Epithelial cell of prostate (primary cell): ENCODE data around the gene ZKSCAN1.
"Not testable (repeated sequence)": the region's sequence is repeated elsewhere in the genome, so short reads cannot be mapped to it uniquely, and the experiment has no call there.

Source experiments
- DNase-seq: peaks from one replicate; pipeline ENCODE4 v3.0.0-alpha.2; 2011; ENCODE audit warnings: low read depth, low spot score
- H3K27ac ChIP-seq: fragments of 450-650 bp; 2 replicates; pipeline ENCODE4 v1.5.1; 2017; ENCODE audit warnings: mild to moderate bottlenecking

Gene ZKSCAN1

DNA sequence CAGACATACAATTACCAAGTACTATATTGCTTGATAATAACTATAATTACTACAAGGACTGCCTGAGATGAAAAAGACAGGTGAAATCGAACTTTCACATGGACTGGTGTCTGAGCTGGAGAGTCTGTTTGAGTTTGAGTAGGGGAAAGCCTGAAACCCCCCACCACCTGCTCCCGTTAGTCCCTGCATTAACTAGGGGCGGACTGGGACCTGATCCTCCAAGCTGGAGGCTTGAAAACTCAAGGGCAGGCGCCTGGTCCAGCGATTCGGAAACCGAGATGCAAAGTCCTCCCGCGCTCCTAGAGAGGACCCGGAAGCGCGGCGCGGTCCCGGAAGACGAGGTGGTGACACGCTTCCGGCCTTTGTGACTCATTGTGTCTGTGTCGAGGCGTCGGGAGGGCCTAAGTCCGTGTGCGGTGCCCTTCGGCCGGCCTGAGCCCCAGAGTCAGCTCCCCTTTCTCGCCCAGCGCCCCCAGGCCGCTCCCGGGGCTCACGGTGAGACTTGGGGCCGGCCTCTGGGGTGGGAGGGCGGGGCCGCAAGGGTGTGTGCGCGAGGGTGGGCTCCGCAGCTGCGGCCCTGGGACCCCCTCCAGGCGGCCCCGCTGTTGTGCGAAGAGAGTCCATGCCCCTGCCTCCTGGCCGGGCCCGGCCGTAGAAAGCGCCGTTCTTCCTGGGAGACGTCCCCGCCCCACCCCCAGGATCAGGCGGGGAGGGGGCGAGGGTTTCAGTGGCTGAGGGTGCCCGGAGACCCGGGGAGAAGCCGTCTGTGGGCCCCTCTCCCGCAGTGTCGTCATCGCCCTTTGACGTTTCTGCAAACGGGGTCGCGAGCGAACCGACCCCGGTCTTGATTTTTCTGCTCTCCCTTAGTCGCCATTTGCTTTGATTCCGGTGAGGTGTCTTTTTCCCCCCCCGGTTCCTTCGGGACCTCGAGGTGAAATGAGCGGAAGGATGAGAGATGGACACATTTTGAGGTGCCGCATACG is at the start of gene ZKSCAN1:
Gene ZKSCAN1 (plus strand): TSS at position 365 of the 983 bp plus-strand sequence. CDS start 7,911 bp downstream, outside the sequence.
- H3K27ac ChIP-seq = peak within 1 kb of the TSS; percentile 75
- peak; percentile 78 for DNase-seq

DNA sequence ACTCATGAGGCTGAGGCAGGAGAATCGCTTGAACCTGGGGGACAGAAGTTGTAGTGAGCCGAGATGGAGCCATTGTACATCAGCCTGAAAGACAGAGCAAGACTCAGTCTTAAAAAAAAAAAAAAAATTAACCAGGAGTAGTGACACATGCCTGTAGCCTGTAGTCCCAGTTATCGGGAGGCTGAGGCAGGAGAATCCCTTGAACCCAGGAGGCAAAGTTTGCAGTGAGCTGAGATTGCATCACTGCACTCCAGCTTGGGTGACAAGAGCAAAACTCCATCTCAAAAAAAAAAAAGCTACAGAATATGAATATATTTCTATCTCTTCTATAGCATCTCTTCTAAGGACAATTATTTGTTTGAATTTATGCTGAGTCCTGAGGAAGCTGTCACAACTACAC is 46.1 kb upstream of the ZKSCAN1 start:
- no peak overlapping the region for H3K27ac ChIP-seq
- DNase-seq = no peak

- DNase-seq, H3K27ac ChIP-seq: not testable (repeated sequence)
These were observed 45.6 kb upstream of the ZKSCAN1 start for GRCh38 chr7:99969813-99970212.

- no peak overlapping the region for H3K27ac ChIP-seq
- no peak for DNase-seq
These were observed 44.2 kb upstream of the ZKSCAN1 start for GRCh38 chr7:99971242-99971641.

DNA sequence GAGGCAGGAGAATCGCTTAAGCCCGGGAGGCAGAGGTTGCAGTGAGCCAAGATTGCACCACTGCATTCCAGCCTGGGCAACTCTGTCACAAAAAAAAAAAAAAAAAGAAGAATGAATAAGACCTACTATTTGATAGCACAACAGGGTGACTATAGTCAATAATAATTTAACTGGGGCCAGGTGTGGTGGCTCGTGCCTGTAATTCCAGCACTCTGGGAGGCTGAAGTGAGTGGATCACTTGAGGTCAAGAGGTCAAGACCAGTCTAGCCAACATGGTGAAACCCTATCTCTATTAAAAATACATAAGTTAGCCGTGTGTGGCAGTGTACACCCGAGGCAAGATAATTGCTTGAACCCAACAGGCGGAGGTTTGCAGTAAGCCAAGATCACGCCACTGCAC is 41.6 kb upstream of the ZKSCAN1 start:
- DNase-seq = not testable (repeated sequence)
- peak overlapping the region; percentile 24 for H3K27ac ChIP-seq

GRCh38 chr7:99974681-99975080 is 40.7 kb upstream of the ZKSCAN1 start:
- DNase-seq = no peak
- no peak overlapping the region for H3K27ac ChIP-seq

DNA sequence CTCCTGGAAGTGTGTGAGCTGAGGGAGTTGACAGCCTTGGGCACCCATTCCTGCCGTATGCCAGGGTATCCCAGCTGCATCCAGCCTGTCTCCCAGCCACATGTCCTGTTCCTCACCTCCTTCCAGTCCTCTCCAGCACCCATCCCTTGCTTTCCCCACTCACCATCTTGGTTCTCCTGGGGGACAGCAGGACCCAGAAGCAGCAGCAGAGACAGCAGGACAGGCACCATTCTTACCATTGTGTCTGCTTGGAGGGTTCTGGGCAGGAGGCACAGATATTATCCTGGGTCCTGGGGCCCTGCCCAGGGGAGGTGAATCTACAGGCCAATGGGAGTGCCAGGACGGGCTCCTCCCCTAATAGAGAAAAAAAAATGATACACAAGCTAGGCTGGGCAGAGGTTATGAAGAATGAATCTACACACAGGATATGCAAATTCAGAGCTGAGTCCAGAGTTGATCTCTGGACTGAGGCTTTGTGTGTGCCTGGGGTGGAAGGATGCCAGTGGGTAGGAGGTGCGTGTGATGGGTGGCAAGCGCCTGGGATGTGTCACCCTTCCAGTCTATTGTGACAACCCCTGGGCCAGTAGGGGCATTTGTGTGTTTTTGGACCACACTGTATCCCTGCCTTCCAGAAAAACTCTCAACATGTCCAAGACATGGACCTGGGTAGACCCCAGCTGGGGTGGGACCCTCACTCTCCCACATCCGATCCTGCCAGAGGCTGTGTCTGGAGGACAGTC is 39.4 kb upstream of the ZKSCAN1 start, which contains the start of gene AZGP1:
Gene AZGP1 (minus strand): TSS at position 250 of the 740 bp plus-strand sequence. CDS start 11 bp downstream, at position 239.
- no peak for DNase-seq
- H3K27ac ChIP-seq = no peak within 1 kb of the TSS

- H3K27ac ChIP-seq = no peak overlapping the region
- DNase-seq = no peak
These were observed 38.8 kb upstream of the ZKSCAN1 start for GRCh38 chr7:99976626-99977025.

- DNase-seq, H3K27ac ChIP-seq: not testable (repeated sequence)
These were observed 35.6 kb upstream of the ZKSCAN1 start for GRCh38 chr7:99979814-99980225.

GRCh38 chr7:99980448-99980872 is 34.9 kb upstream of the ZKSCAN1 start:
- DNase-seq, H3K27ac ChIP-seq: not testable (repeated sequence)

- DNase-seq, H3K27ac ChIP-seq: not testable (repeated sequence)
These were observed 34.3 kb upstream of the ZKSCAN1 start for GRCh38 chr7:99981066-99981465.

- H3K27ac ChIP-seq = no peak overlapping the region
- no peak for DNase-seq
These were observed 30.8 kb upstream of the ZKSCAN1 start for GRCh38 chr7:99984593-99984992.

DNA sequence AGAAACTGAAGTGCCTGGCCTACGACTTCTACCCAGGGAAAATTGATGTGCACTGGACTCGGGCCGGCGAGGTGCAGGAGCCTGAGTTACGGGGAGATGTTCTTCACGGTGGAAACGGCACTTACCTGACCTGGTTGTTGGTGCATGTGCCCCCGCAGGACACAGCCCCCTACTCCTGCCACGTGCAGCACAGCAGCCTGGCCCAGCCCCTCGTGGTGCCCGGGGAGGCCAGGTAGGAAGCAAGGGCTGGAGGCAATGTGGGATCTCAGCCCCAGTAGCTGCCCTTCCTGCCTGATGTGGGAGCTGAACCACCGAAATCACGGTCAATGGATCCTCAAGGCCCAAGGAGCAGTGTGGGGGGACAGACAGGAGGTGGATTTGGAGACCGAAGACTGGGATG is 28.1 kb upstream of the ZKSCAN1 start:
- H3K27ac ChIP-seq, DNase-seq: not testable (repeated sequence)

DNA sequence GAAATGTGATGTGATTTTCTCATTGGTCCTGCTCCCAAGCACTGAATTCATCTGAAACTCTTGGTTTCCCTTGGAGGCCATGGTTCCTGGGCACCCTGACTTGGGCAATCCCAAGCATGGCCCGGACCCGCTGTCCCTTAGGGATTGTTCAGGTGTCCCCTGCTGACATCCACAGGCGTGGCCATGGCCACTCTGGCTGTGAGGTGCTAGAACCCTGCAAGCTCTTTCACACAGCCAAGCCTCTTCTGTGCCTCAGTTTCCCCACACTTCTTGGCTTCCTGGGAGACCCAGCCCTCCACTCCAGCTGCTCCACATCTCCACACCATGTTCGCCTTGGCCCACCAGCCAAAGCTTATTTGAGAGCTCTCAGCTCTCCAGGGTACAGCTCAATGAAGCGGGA is 27.6 kb upstream of the ZKSCAN1 start:
- no peak overlapping the region for H3K27ac ChIP-seq

DNA sequence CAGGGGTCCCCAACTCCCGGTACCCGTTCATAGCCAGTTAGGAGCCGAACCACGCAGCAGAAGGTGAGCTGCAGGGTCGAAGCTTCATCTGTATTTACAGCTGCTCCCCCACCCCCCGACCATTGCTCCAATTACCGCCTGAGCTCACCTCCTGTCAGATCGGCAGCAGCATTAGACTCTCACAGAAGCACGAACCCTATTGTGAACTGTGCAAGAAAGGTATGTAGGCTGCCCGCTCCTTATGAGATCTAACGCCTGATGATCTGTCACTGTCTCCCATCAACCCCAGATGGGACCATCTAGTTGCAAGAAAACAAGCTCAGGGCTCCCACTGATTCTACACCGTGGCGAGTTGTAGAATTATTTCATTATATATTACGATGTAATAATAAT is 24.9 kb upstream of the ZKSCAN1 start:
- H3K27ac ChIP-seq = no peak overlapping the region
- DNase-seq = no peak

More for the DNA sequence above, 27.6 kb upstream of the ZKSCAN1 start:
- DNase-seq = no peak

DNA sequence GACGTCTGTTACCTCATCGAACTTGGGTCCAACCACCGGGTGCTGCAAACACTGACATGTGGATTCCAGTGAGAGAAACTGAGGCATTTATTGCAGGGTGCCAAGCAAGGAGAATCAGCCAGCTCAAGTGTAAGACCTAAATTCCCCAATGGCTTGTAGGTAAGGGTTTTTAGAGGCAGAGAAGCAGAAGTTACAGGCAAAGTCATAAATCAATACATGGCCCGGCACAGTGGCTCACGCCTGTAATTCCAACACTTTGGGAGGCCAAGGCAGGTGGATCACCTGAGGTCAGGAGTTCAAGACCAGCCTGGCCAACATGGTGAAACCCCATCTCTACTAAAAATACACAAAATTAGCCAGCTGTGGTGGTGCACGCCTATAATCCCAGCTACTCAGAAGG is 23.9 kb upstream of the ZKSCAN1 start:
- not testable (repeated sequence) for DNase-seq, H3K27ac ChIP-seq

- DNase-seq = no peak
- H3K27ac ChIP-seq = no peak overlapping the region
These were observed 22.9 kb upstream of the ZKSCAN1 start for GRCh38 chr7:99992330-99993038.

- no peak for DNase-seq
- H3K27ac ChIP-seq = no peak overlapping the region
These were observed 20.6 kb upstream of the ZKSCAN1 start for GRCh38 chr7:99994819-99995218.

DNA sequence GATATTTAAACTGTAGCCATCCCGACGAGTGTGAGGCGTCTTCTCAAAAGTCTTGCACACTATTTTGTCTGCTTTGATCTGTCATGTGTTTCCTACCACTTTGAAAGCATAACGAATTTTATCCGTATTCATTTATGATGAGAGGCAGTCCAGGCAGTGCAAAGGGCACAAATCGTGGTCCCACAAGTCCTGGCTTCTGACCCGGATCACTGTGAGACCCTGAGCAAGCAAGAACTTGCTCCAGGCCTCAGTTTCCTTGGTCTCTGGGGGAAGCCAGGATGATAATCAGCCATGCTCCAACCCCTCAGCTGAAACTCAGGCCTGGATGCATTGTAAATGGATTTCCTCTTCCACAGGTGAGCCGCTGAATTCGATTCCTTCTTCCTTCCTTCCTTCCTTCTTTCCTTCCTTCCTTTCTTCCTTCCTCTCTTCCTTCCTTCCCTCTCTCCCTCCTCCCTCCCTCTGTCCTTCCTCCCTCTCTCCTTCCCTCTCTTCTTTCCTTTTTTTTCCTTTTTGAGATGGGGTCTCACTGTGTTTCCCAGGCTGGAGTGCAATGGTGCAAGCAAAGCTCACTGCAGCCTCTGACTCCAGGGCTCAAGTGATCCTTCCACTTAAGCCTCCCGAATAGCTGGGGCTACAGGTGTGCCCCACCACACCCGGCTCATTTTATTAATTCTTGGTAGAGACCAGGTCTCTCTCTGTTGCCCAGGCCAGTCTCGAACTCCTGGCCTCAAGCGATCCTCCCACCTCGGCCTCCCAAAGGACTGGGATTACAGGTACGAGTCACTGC is 18.4 kb upstream of the ZKSCAN1 start:
- H3K27ac ChIP-seq = no peak overlapping the region
- no peak for DNase-seq
